Central memory CD8-positive, alpha-beta T cell (primary cell): Measurements from ENCODE around the gene TXLNG.
A peak's percentile ranks its signal among the peaks of the same experiment; 100 is the strongest.

ENCODE experiments used
- ATAC-seq: fragments of 150-1000 bp; cut with Tn5 transposase; replicated peaks from 2 replicates; pipeline ENCODE4 v1.10.0; 2022; ENCODE audit warnings: mild to moderate bottlenecking, moderate FRiP score, moderate number of reproducible peaks; ENCODE audit not compliant: poor library complexity, severe bottlenecking; ENCODE audit errors: extremely low read depth
- DNase-seq, 2 donors: peaks; one replicate each; pipeline ENCODE4 v3.0.0; 2021; ENCODE audit warnings: low spot score in 2 of 2
- H3K27ac Mint-ChIP-seq: one replicate; pipeline ENCODE4 v1.8.0; 2022; ENCODE audit warnings: low read depth, mild to moderate bottlenecking, moderate library complexity, mixed read lengths
- H3K27me3 Mint-ChIP-seq: one replicate; pipeline ENCODE4 v1.8.0; 2022; ENCODE audit warnings: mixed read lengths
- H3K36me3 Mint-ChIP-seq: one replicate; pipeline ENCODE4 v1.8.0; 2022; ENCODE audit warnings: mild to moderate bottlenecking, moderate library complexity, mixed read lengths; ENCODE audit not compliant: insufficient read depth
- H3K4me1 Mint-ChIP-seq: one replicate; pipeline ENCODE4 v1.8.0; 2022; ENCODE audit warnings: mixed read lengths
- H3K4me3 Mint-ChIP-seq: one replicate; pipeline ENCODE4 v1.8.0; 2022; ENCODE audit warnings: mild to moderate bottlenecking, moderate library complexity, mixed read lengths
- H3K9me3 Mint-ChIP-seq: one replicate; pipeline ENCODE4 v1.8.0; 2022; ENCODE audit warnings: mixed read lengths

Gene TXLNG

DNA sequence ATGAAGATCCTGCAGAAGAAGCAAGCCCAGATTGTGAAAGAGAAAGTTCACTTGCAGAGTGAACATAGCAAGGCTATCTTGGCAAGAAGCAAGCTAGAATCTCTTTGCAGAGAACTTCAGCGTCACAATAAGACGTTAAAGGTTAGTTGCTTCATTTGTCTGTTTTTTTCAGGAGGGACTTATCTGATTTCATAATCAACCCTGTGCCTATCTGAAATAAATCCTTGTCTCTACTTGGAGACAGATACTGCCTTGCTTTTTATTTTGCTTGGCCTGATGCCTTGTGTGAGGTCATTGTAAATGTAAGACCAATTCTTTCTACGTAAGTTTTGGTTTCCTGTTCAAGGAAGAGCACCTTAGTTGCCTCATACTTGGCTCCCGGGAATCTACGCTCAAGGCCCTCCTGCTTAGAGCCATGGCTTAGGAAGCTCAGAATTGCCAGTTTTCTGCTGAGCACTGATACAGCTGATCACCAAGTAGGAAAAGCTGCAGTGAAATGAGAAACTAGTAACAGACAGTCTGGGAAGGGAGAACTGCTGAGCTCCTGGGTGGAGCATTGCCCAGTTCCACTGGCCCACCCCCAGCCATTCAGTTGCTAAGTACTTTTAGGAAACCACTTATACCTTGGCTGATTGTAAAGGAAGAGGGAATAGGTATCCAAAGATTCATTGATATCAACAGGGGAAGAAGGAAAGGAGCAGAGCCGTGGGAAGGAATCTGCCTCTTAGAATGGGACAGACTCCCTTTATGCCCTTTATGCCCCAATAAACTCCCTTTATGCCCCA, 42.0 kb downstream of the TXLNG start:
- Mint-ChIP-seq H3K27me3 (no peaks in the 10 kb centered on the region), H3K4me3 (no peak overlapping the region), H3K9me3 (no peaks in the 10 kb centered on the region), H3K27ac (no peak overlapping the region), H3K4me1 (no peaks in the 10 kb centered on the region), H3K36me3 (peaks cover 32% of the 10 kb centered on the region)
- ATAC-seq = no peak
- no peak for DNase-seq

DNA sequence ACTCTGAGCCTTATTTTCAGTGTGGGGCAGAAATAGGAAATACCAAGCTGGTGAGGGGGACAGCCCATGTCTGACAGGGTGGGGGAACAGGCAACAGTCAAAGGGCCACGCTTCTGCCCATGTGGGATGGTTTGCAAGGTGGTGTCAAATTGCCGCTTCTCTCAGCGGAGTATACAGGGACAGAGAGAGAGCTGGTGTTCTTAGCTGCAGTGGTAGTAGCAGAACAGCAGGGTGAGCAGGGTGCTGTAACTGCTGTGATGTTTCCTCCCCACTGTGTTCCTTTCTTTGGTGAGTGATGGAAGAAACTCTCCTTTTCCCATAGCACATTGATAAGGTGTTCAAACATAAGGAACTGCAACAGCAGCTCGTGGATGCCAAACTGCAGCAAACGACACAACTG, 46.0 kb downstream of the TXLNG start:
- no peaks in the 10 kb centered on the region for H3K27me3 Mint-ChIP-seq
- H3K36me3 Mint-ChIP-seq = peaks cover 38% of the 10 kb centered on the region

GRCh38 chrX:16834806-16835205, 48.5 kb downstream of the TXLNG start:
- no peaks in the 10 kb centered on the region for H3K4me1 Mint-ChIP-seq
- H3K4me3 Mint-ChIP-seq = no peak overlapping the region
- no peaks in the 10 kb centered on the region for H3K9me3 Mint-ChIP-seq
- H3K27me3 Mint-ChIP-seq = no peaks in the 10 kb centered on the region
- peaks cover 32% of the 10 kb centered on the region for H3K36me3 Mint-ChIP-seq
- no peak for DNase-seq
- H3K27ac Mint-ChIP-seq = no peak overlapping the region
- ATAC-seq = no peak

More for the DNA sequence above, 46.0 kb downstream of the TXLNG start:
- H3K9me3 Mint-ChIP-seq = no peaks in the 10 kb centered on the region
- H3K4me1 Mint-ChIP-seq = no peaks in the 10 kb centered on the region
- peak overlapping the region; percentile 41 for H3K27ac Mint-ChIP-seq
- DNase-seq (no peak), ATAC-seq (no peak)
- H3K4me3 Mint-ChIP-seq = no peak overlapping the region

- Mint-ChIP-seq H3K9me3 (no peaks in the 10 kb centered on the region), H3K27me3 (no peaks in the 10 kb centered on the region), H3K27ac (peak overlapping the region; percentile 57), H3K36me3 (peaks cover 34% of the 10 kb centered on the region), H3K4me3 (no peak overlapping the region), H3K4me1 (no peaks in the 10 kb centered on the region)
- ATAC-seq (no peak), DNase-seq (no peak)
Observed at GRCh38 chrX:16836371-16836770, 50.1 kb downstream of the TXLNG start.

GRCh38 chrX:16838202-16839066, 52.2 kb downstream of the TXLNG start:
- Mint-ChIP-seq H3K4me3 (no peak overlapping the region), H3K27ac (peak overlapping the region; percentile 44), H3K4me1 (no peaks in the 10 kb centered on the region), H3K27me3 (no peaks in the 10 kb centered on the region), H3K36me3 (peaks cover 33% of the 10 kb centered on the region), H3K9me3 (no peaks in the 10 kb centered on the region)
- ATAC-seq (no peak), DNase-seq (no peak)

- Mint-ChIP-seq H3K36me3 (peaks cover 34% of the 10 kb centered on the region), H3K9me3 (no peaks in the 10 kb centered on the region), H3K27me3 (no peaks in the 10 kb centered on the region), H3K27ac (peak overlapping the region; percentile 29), H3K4me1 (no peaks in the 10 kb centered on the region), H3K4me3 (no peak overlapping the region)
- ATAC-seq = no peak
- DNase-seq = no peak
Observed at GRCh38 chrX:16839219-16839851, 53.1 kb downstream of the TXLNG start.

- ATAC-seq (no peak), DNase-seq (no peak)
- Mint-ChIP-seq H3K27ac (no peak overlapping the region), H3K27me3 (no peaks in the 10 kb centered on the region), H3K36me3 (peaks cover 31% of the 10 kb centered on the region), H3K4me3 (no peak overlapping the region), H3K9me3 (no peaks in the 10 kb centered on the region), H3K4me1 (no peaks in the 10 kb centered on the region)
Observed at GRCh38 chrX:16839852-16840460, 53.7 kb downstream of the TXLNG start.

DNA sequence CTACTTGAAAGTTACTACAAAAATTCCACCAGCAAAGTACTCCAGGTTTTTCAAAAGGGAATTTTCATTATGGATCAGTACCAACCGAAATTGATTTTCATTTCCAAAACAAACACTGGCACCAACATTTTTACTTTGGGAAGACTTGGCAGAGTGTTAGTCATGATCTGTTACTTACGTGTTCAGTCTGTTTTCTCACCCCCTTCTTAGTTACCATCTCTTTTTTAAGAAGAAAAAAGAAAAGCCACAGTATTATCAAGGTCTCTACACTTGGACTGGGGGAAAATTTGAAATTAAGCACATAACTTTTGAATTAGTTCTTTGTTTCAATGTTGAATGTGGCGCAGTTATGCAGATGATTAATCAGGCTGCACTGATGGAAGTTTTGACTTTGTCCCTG, 56.4 kb downstream of the TXLNG start:
- H3K27me3 Mint-ChIP-seq = no peaks in the 10 kb centered on the region
- no peak overlapping the region for H3K4me3 Mint-ChIP-seq
- H3K4me1 Mint-ChIP-seq = no peaks in the 10 kb centered on the region
- peaks cover 37% of the 10 kb centered on the region for H3K36me3 Mint-ChIP-seq
- H3K27ac Mint-ChIP-seq = no peak overlapping the region
- ATAC-seq = no peak
- H3K9me3 Mint-ChIP-seq = no peaks in the 10 kb centered on the region
- no peak for DNase-seq

DNA sequence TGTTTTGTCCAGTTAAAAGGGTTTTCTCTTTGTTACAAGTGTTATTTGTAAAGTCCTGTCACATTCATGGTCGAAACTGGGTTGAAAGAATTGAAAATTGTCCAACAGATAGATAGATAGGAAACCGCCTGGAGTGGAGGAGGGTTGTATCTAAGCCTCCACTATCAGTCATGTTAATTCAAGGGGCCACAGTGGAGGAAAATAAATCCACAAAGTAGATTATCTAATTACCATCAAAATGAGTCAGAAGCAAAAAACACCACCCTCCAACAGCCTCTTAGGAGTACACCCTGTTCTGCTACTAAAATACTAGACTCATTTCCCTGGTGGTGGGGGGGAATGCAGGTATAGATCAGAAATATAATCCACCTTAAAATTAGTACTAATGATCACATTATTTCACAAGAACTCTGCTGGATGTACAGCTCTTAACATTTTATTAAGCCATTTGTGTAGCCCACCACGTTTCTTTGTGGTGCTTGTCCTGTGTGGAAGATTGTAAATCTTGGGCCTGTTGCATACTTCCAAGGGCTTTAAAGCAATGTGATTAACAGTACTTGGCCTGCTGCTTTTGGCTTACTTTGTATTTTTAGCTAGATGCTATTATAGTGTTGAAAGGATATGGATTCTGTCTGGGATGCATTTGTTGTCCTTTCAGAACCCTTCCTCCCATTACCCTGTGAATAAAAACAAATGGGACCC, 57.1 kb downstream of the TXLNG start:
- ATAC-seq (no peak), DNase-seq (no peak)
- Mint-ChIP-seq H3K27me3 (no peaks in the 10 kb centered on the region), H3K36me3 (peaks cover 41% of the 10 kb centered on the region), H3K27ac (no peak overlapping the region), H3K4me1 (no peaks in the 10 kb centered on the region), H3K9me3 (no peaks in the 10 kb centered on the region), H3K4me3 (no peak overlapping the region)

GRCh38 chrX:16845686-16846085, 59.4 kb downstream of the TXLNG start:
- DNase-seq = no peak
- Mint-ChIP-seq H3K4me1 (no peaks in the 10 kb centered on the region), H3K27ac (no peak overlapping the region), H3K27me3 (no peaks in the 10 kb centered on the region), H3K4me3 (no peak overlapping the region), H3K36me3 (peaks cover 46% of the 10 kb centered on the region), H3K9me3 (no peaks in the 10 kb centered on the region)
- no peak for ATAC-seq

GRCh38 chrX:16848541-16848940, 62.3 kb downstream of the TXLNG start:
- Mint-ChIP-seq H3K9me3 (no peaks in the 10 kb centered on the region), H3K27me3 (no peaks in the 10 kb centered on the region), H3K36me3 (peaks cover 41% of the 10 kb centered on the region), H3K27ac (no peak overlapping the region), H3K4me3 (no peak overlapping the region), H3K4me1 (no peaks in the 10 kb centered on the region)
- no peak for ATAC-seq
- DNase-seq = no peak

- peaks cover 5% of the 10 kb centered on the region for H3K4me1 Mint-ChIP-seq
- H3K27ac Mint-ChIP-seq = no peak overlapping the region
- no peaks in the 10 kb centered on the region for H3K27me3 Mint-ChIP-seq
- DNase-seq (no peak), ATAC-seq (no peak)
- no peak overlapping the region for H3K4me3 Mint-ChIP-seq
- peaks cover 35% of the 10 kb centered on the region for H3K36me3 Mint-ChIP-seq
- H3K9me3 Mint-ChIP-seq = no peaks in the 10 kb centered on the region
Observed at GRCh38 chrX:16851421-16851820, 65.2 kb downstream of the TXLNG start.
